ENCODE measurements around the gene OLIG2. TPM values are rescaled to one million over a fixed set of nuclear protein-coding genes. Genes with fewer than 3 reads are reported as not detected.

OLIG2 gene
- polyA plus RNA-seq, 1 of the 3 experiments (the other 2 are of a cell fraction), result not detected

DNA sequence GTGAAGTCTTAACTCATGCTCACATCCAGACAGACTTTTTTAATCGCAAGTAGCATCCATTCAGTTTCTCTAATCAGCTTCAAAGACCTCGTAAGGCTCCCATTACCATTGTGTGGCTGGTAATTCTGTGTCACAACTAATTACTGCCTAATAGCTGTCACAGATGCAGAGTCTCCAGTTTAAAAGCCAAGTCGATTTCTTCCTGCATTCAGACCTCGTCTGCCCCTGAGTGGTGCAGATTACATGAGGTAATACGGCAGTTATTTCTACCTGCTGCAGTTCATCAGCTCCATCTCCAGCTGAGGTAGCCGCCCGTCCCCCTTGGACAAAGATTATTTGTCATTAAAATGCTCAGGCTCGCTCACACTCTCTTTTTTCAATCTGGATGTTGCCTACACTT, 34.4 kb upstream of the OLIG2 start:
- ChIA-PET POLR2A (no interaction called here), CTCF (interaction anchor here (2.8 kb wide), 1 partner anchor 206 kb away, joined by 10 read pairs; no protein-coding TSS in a partner anchor)
- H3K4me2 ChIP-seq, result no peak overlapping the region
- TF ChIP-seq, protein P1, sequence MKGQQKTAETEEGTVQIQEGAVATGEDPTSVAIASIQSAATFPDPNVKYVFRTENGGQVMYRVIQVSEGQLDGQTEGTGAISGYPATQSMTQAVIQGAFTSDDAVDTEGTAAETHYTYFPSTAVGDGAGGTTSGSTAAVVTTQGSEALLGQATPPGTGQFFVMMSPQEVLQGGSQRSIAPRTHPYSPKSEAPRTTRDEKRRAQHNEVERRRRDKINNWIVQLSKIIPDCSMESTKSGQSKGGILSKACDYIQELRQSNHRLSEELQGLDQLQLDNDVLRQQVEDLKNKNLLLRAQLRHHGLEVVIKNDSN (IDR thresholded peaks at IDR 0.05; ENCODE audit: borderline replicate concordance, low read depth), result no peak
- TF ChIP-seq, protein P2, sequence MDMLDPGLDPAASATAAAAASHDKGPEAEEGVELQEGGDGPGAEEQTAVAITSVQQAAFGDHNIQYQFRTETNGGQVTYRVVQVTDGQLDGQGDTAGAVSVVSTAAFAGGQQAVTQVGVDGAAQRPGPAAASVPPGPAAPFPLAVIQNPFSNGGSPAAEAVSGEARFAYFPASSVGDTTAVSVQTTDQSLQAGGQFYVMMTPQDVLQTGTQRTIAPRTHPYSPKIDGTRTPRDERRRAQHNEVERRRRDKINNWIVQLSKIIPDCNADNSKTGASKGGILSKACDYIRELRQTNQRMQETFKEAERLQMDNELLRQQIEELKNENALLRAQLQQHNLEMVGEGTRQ (IDR thresholded peaks at IDR 0.05; ENCODE audit: borderline replicate concordance, low read depth, low read length), result no peak
- TF ChIP-seq RXRA (IDR thresholded peaks at IDR 0.05; ENCODE audit: borderline replicate concordance, low read depth) (no peak), TAF1 (IDR thresholded peaks at IDR 0.05; ENCODE audit: borderline replicate concordance, low read depth, low read length) (no peak), CHD2 (IDR thresholded peaks at IDR 0.05; ENCODE audit: low read length, partially characterized antibody) (no peak), EP300 (IDR thresholded peaks at IDR 0.05; ENCODE audit: borderline replicate concordance in 1 of 2, low read depth in 1 of 2, low read length in 1 of 2) (no peak)
- H3K27ac ChIP-seq (ENCODE audit: low read depth in 2 of 2, low read length in 1 of 2), result no peak overlapping the region
- no peaks in the 10 kb centered on the region for H3K9me2 ChIP-seq
- no peak overlapping the region for H3K9ac ChIP-seq
- H3F3A ChIP-seq (replicated peaks; ENCODE audit: insufficient read depth), result no peaks in the 10 kb centered on the region
- no peaks in the 10 kb centered on the region for H4K20me1 ChIP-seq (ENCODE audit: insufficient read depth)
- WGBS (ENCODE audit: low lambda C conversion rate), result under 1% methylated on average over 8 of the region's 8 CpGs
- H3K9me3 ChIP-seq, result no peaks in the 10 kb centered on the region
- no peaks in the 10 kb centered on the region for H3K4me1 ChIP-seq (ENCODE audit: control insufficient read depth in 1 of 2, insufficient read depth in 2 of 2, low read depth in 1 of 2, low read length in 1 of 2)
- H3K4me3 ChIP-seq (ENCODE audit: low read depth in 2 of 2, low read length in 1 of 2), result no peak overlapping the region
- H3K27me3 ChIP-seq (ENCODE audit: insufficient read depth), result peaks cover 56% of the 10 kb centered on the region
- no peaks in the 10 kb centered on the region for H3K36me3 ChIP-seq (replicated peaks in 1 of 2; ENCODE audit: control insufficient read depth in 1 of 2, insufficient read depth in 2 of 2, low read length in 1 of 2)
- no peaks in the 10 kb centered on the region for H3K79me2 ChIP-seq (ENCODE audit: insufficient read depth)
- H2AFZ ChIP-seq (ENCODE audit: low read depth), result no peak overlapping the region
- no peak for DNase-seq

DNA sequence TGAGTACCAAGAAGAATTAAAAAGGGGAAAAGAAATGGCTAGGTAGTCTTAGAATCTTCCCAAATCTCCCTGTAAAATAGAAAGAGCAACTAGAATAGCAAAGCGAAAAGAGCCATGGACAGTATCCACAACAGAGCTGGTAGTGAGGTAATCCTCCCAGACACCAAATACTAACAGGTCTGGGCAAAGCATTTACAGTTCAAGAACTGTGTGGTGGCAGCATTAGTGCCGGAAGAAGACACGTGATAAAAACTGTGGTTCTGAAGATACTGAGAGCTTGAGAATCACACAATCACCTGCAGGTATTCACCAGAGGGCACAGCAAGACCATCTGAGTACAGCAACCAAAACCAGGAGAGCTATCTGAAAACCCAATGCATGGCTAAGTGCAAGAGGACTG, 31.8 kb upstream of the OLIG2 start:
- WGBS (ENCODE audit: low lambda C conversion rate), result 6% methylated on average over 3 of the region's 3 CpGs
- POLR2A ChIA-PET, result no interaction called here
- no peak for DNase-seq
- Histone ChIP-seq H3K4me3 (ENCODE audit: low read depth in 2 of 2, low read length in 1 of 2) (no peak overlapping the region; a peak in 1 of 4 replicates), H3K36me3 (replicated peaks in 1 of 2; ENCODE audit: control insufficient read depth in 1 of 2, insufficient read depth in 2 of 2, low read length in 1 of 2) (no peaks in the 10 kb centered on the region), H3K9me2 (no peaks in the 10 kb centered on the region), H3K79me2 (ENCODE audit: insufficient read depth) (no peaks in the 10 kb centered on the region), H3K9ac (no peak overlapping the region), H3K4me2 (no peak overlapping the region), H2AFZ (ENCODE audit: low read depth) (no peak overlapping the region), H3F3A (replicated peaks; ENCODE audit: insufficient read depth) (no peaks in the 10 kb centered on the region), H3K9me3 (no peaks in the 10 kb centered on the region), H3K27me3 (ENCODE audit: insufficient read depth) (peaks cover 59% of the 10 kb centered on the region), H4K20me1 (ENCODE audit: insufficient read depth) (no peaks in the 10 kb centered on the region), H3K27ac (ENCODE audit: low read depth in 2 of 2, low read length in 1 of 2) (no peak overlapping the region), H3K4me1 (ENCODE audit: control insufficient read depth in 1 of 2, insufficient read depth in 2 of 2, low read depth in 1 of 2, low read length in 1 of 2) (no peaks in the 10 kb centered on the region)
- CTCF ChIA-PET, result interaction anchor here (0.7 to 2.9 kb wide), 12 partner anchors 22 to 434 kb away, joined by 3 to 29 read pairs (median 4); no protein-coding TSS in a partner anchor
- TF ChIP-seq, protein P3, sequence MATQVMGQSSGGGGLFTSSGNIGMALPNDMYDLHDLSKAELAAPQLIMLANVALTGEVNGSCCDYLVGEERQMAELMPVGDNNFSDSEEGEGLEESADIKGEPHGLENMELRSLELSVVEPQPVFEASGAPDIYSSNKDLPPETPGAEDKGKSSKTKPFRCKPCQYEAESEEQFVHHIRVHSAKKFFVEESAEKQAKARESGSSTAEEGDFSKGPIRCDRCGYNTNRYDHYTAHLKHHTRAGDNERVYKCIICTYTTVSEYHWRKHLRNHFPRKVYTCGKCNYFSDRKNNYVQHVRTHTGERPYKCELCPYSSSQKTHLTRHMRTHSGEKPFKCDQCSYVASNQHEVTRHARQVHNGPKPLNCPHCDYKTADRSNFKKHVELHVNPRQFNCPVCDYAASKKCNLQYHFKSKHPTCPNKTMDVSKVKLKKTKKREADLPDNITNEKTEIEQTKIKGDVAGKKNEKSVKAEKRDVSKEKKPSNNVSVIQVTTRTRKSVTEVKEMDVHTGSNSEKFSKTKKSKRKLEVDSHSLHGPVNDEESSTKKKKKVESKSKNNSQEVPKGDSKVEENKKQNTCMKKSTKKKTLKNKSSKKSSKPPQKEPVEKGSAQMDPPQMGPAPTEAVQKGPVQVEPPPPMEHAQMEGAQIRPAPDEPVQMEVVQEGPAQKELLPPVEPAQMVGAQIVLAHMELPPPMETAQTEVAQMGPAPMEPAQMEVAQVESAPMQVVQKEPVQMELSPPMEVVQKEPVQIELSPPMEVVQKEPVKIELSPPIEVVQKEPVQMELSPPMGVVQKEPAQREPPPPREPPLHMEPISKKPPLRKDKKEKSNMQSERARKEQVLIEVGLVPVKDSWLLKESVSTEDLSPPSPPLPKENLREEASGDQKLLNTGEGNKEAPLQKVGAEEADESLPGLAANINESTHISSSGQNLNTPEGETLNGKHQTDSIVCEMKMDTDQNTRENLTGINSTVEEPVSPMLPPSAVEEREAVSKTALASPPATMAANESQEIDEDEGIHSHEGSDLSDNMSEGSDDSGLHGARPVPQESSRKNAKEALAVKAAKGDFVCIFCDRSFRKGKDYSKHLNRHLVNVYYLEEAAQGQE (IDR thresholded peaks at IDR 0.05; ENCODE audit: low read depth, low read length), result no peak
- TF ChIP-seq EP300 (IDR thresholded peaks at IDR 0.05; ENCODE audit: borderline replicate concordance in 1 of 2, low read depth in 1 of 2, low read length in 1 of 2), result no peak
- TF ChIP-seq, protein P4, sequence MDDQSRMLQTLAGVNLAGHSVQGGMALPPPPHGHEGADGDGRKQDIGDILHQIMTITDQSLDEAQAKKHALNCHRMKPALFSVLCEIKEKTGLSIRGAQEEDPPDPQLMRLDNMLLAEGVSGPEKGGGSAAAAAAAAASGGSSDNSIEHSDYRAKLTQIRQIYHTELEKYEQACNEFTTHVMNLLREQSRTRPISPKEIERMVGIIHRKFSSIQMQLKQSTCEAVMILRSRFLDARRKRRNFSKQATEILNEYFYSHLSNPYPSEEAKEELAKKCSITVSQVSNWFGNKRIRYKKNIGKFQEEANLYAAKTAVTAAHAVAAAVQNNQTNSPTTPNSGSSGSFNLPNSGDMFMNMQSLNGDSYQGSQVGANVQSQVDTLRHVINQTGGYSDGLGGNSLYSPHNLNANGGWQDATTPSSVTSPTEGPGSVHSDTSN (IDR thresholded peaks at IDR 0.05), result no peak
- TF ChIP-seq, protein P5, sequence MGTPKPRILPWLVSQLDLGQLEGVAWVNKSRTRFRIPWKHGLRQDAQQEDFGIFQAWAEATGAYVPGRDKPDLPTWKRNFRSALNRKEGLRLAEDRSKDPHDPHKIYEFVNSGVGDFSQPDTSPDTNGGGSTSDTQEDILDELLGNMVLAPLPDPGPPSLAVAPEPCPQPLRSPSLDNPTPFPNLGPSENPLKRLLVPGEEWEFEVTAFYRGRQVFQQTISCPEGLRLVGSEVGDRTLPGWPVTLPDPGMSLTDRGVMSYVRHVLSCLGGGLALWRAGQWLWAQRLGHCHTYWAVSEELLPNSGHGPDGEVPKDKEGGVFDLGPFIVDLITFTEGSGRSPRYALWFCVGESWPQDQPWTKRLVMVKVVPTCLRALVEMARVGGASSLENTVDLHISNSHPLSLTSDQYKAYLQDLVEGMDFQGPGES (IDR thresholded peaks at IDR 0.05; ENCODE audit: low read depth, low read length), result no peak
- no peak for TF ChIP-seq NRF1 (IDR thresholded peaks at IDR 0.05; ENCODE audit: low read depth, low read length)
- TF ChIP-seq, protein P6, sequence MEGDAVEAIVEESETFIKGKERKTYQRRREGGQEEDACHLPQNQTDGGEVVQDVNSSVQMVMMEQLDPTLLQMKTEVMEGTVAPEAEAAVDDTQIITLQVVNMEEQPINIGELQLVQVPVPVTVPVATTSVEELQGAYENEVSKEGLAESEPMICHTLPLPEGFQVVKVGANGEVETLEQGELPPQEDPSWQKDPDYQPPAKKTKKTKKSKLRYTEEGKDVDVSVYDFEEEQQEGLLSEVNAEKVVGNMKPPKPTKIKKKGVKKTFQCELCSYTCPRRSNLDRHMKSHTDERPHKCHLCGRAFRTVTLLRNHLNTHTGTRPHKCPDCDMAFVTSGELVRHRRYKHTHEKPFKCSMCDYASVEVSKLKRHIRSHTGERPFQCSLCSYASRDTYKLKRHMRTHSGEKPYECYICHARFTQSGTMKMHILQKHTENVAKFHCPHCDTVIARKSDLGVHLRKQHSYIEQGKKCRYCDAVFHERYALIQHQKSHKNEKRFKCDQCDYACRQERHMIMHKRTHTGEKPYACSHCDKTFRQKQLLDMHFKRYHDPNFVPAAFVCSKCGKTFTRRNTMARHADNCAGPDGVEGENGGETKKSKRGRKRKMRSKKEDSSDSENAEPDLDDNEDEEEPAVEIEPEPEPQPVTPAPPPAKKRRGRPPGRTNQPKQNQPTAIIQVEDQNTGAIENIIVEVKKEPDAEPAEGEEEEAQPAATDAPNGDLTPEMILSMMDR (IDR thresholded peaks at IDR 0.05), result no peak
- TF ChIP-seq, protein P7, sequence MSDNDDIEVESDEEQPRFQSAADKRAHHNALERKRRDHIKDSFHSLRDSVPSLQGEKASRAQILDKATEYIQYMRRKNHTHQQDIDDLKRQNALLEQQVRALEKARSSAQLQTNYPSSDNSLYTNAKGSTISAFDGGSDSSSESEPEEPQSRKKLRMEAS (IDR thresholded peaks at IDR 0.05; ENCODE audit: low read depth), result no peak
- no peak for TF ChIP-seq FOXJ3 (CRISPR knock-in tag; IDR thresholded peaks at IDR 0.05)
- no peak for TF ChIP-seq FOXM1 (IDR thresholded peaks at IDR 0.05; ENCODE audit: low read depth)
- TF ChIP-seq MXI1 (IDR thresholded peaks at IDR 0.05; ENCODE audit: low read depth, low read length), result no peak
- TF ChIP-seq RXRA (IDR thresholded peaks at IDR 0.05; ENCODE audit: borderline replicate concordance, low read depth), result no peak
- TF ChIP-seq RCOR1 (IDR thresholded peaks at IDR 0.05; ENCODE audit: low read length), result no peak
- no peak for TF ChIP-seq YY1 (IDR thresholded peaks at IDR 0.05; ENCODE audit: low read depth)

Measured in SK-N-SH (cell line).